ENCODE results near the gene RNF141.

RNF141 gene

GRCh38 chr11:10474551-10474950 lies 66.4 kb downstream of the RNF141 start (continued):
- no peak for TF ChIP-seq CSRNP3 (CRISPR knock-in tag; IDR thresholded peaks at IDR 0.05)

GRCh38 chr11:10473371-10473770 lies 67.6 kb downstream of the RNF141 start:
- ATAC-seq, result no peak
- TF ChIP-seq CREB5 (CRISPR knock-in tag; IDR thresholded peaks at IDR 0.05; ENCODE audit: low read depth) (no peak), GLIS3 (CRISPR knock-in tag; IDR thresholded peaks at IDR 0.05) (no peak), ARNTL (CRISPR knock-in tag; IDR thresholded peaks at IDR 0.05; ENCODE audit: borderline replicate concordance, low read depth) (no peak), PATZ1 (CRISPR knock-in tag; IDR thresholded peaks at IDR 0.05; ENCODE audit: borderline replicate concordance) (no peak), ZFP3 (CRISPR knock-in tag; IDR thresholded peaks at IDR 0.05) (no peak), ESRRG (CRISPR knock-in tag; IDR thresholded peaks at IDR 0.05) (no peak), SNAI2 (CRISPR knock-in tag; IDR thresholded peaks at IDR 0.05) (no peak), ZC3H10 (CRISPR knock-in tag; IDR thresholded peaks at IDR 0.05) (no peak), ZNF565 (CRISPR knock-in tag; conservative IDR thresholded peaks at IDR 0.05; ENCODE audit: low read depth) (no peak), CSDC2 (CRISPR knock-in tag; IDR thresholded peaks at IDR 0.05) (no peak), TOX (CRISPR knock-in tag; IDR thresholded peaks at IDR 0.05; ENCODE audit: borderline replicate concordance) (no peak)

GRCh38 chr11:10462746-10463300 lies 78.2 kb downstream of the RNF141 start:
- ATAC-seq, result no peak
- TF ChIP-seq CSRNP3 (CRISPR knock-in tag; IDR thresholded peaks at IDR 0.05) (no peak), ZFP3 (CRISPR knock-in tag; IDR thresholded peaks at IDR 0.05) (no peak), TSHZ2 (CRISPR knock-in tag; IDR thresholded peaks at IDR 0.05) (no peak)
